CD4-positive, alpha-beta T cell (primary cell): ENCODE results near the gene RAB1B. TPM values are rescaled to one million over a fixed set of nuclear protein-coding genes. Genes with fewer than 3 reads are reported as not detected.

ENCODE experiments used
- ATAC-seq: fragments of 200-7000 bp; cut with Tn5 transposase; one replicate; pipeline ENCODE4 v1.10.0; 2022; ENCODE audit warnings: mild to moderate bottlenecking; ENCODE audit not compliant: poor library complexity
- CTCF ChIA-PET: fragments of 350-600 bp; sonication (Branson Sonifier 250); formaldehyde crosslinking; loops from one replicate; lab custom pipeline; 2021; ENCODE audit warnings: antibody characterized with exemption, inconsistent platforms; lab: Charles Lee
- POLR2A ChIA-PET: fragments of 350-600 bp; sonication (Branson Sonifier 250); formaldehyde crosslinking; loops from one replicate; lab custom pipeline; 2021; ENCODE audit warnings: antibody characterized with exemption, inconsistent platforms; lab: Charles Lee
- DNase-seq, 14 experiments: peaks; one replicate each; pipeline ENCODE4 v3.0.0-alpha.2; 2013 to 2020; ENCODE audit warnings: mixed read lengths in 2 of 14
- H3K27ac ChIP-seq, 2 donors: one replicate each; pipeline versions ENCODE4 v1.5.1 to v1.7.0; 2013; ENCODE audit warnings: low read length in 2 of 2, low read depth in 1 of 2, mild to moderate bottlenecking in 1 of 2
- H3K27me3 ChIP-seq, 2 experiments: 1 replicate in 1 of 2; 2 replicates in 1 of 2; pipeline versions ENCODE4 v1.6.1 to v1.7.0; 2013; ENCODE audit warnings: low read length in 2 of 2, control low read depth in 1 of 2, mild to moderate bottlenecking in 1 of 2, moderate library complexity in 1 of 2; ENCODE audit not compliant: insufficient read depth in 2 of 2, control insufficient read depth in 1 of 2
- H3K36me3 ChIP-seq: one replicate; pipeline ENCODE4 v1.6.1; 2013; ENCODE audit warnings: low read length, control low read depth; ENCODE audit not compliant: insufficient read depth
- H3K4me1 ChIP-seq: one replicate; pipeline ENCODE4 v1.6.1; 2013; ENCODE audit warnings: low read length, control low read depth; ENCODE audit not compliant: insufficient read depth
- H3K4me3 ChIP-seq: one replicate; pipeline ENCODE4 v1.5.1; 2013; ENCODE audit warnings: mild to moderate bottlenecking, low read length, moderate library complexity
- H3K9me3 ChIP-seq, 2 experiments: 1 replicate in 1 of 2; 2 replicates in 1 of 2; pipeline versions ENCODE4 v1.6.1 to v1.7.0; 2013; ENCODE audit warnings: low read length in 2 of 2, mild to moderate bottlenecking in 2 of 2, control low read depth in 1 of 2, moderate library complexity in 1 of 2; ENCODE audit not compliant: control insufficient read depth in 1 of 2, insufficient read depth in 1 of 2
- H3K27ac Mint-ChIP-seq: one replicate; pipeline ENCODE4 v1.8.0; 2020; ENCODE audit warnings: mixed read lengths
- H3K27me3 Mint-ChIP-seq: one replicate; pipeline ENCODE4 v1.8.0; 2021; ENCODE audit warnings: mixed read lengths
- H3K36me3 Mint-ChIP-seq: one replicate; pipeline ENCODE4 v1.8.0; 2021; ENCODE audit warnings: low read depth, mixed read lengths
- H3K4me1 Mint-ChIP-seq: one replicate; pipeline ENCODE4 v1.8.0; 2021; ENCODE audit warnings: low read depth, mixed read lengths
- H3K4me3 Mint-ChIP-seq: one replicate; pipeline ENCODE4 v1.8.0; 2020; ENCODE audit warnings: mild to moderate bottlenecking, mixed read lengths
- H3K9me3 Mint-ChIP-seq: one replicate; pipeline ENCODE4 v1.8.0; 2020; ENCODE audit warnings: mixed read lengths
- CTCF ChIP-seq: fragments of 200-600 bp; IDR thresholded peaks from one replicate; pipeline ENCODE4 v1.8.0; 2022; ENCODE audit warnings: antibody characterized with exemption, mild to moderate bottlenecking
- intact Hi-C, 2 experiments: fragments of 100-400 bp; cut with DNase I in 1 of 2; cut with micrococcal nuclease in 1 of 2; formaldehyde crosslinking; loops; one replicate each; pipeline versions ENCODE4 v1.15.1 to v1.9.0; 2023 to 2025; cut with DNase I, micrococcal nuclease
- total RNA-seq, 174 experiments: library from RNA in 2 of 174; stranded (reverse) in 2 of 174; gene quantifications; one replicate each; pipeline ENCODE4 v1.2.3 and lab custom pipeline; 2021 to 2026

The RAB1B gene
- total RNA-seq, 2 experiments from 2014 or later = 27.4 to 29.4 TPM

- Histone ChIP-seq H3K27ac (peak overlapping the region; percentile 80 to 94), H3K9me3 (no peaks in the 10 kb centered on the region), H3K36me3 (peaks cover 84% of the 10 kb centered on the region), H3K4me1 (peaks cover 15% of the 10 kb centered on the region), H3K4me3 (no peak overlapping the region), H3K27me3 (no peaks in the 10 kb centered on the region)
- ChIA-PET CTCF (interaction anchor here (1.0 to 5.2 kb wide), 15 partner anchors 15 to 431 kb away, joined by 3 to 54 read pairs (median 5); partner anchors contain the start of genes CNIH2 and YIF1A), POLR2A (interaction anchor here (0.8 to 2.6 kb wide), 4 partner anchors 39 to 106 kb away, joined by 3 to 12 read pairs (median 6); partner anchors contain the start of genes RAB1B and YIF1A)
- no peaks in the 10 kb centered on the region for H3K9me3 Mint-ChIP-seq
- DNase-seq (no peak), ATAC-seq (no peak)
- no peak for TF ChIP-seq CTCF
- no peak overlapping the region for H3K4me3 Mint-ChIP-seq
- no peaks in the 10 kb centered on the region for H3K27me3 Mint-ChIP-seq
- peaks cover 77% of the 10 kb centered on the region for H3K36me3 Mint-ChIP-seq
- peak overlapping the region; percentile 90 for H3K27ac Mint-ChIP-seq
- H3K4me1 Mint-ChIP-seq = peaks cover 7% of the 10 kb centered on the region
- intact Hi-C loops = loop anchor here (1.0 kb wide), 2 partner anchors 37 to 61 kb away; no protein-coding TSS in a partner anchor
Measured at GRCh38 chr11:66221726-66222236, 46.7 kb upstream of the RAB1B start.

- POLR2A ChIA-PET = interaction anchor here (0.6 to 2.6 kb wide), 7 partner anchors 13 to 107 kb away, joined by 3 to 12 read pairs (median 4); partner anchors contain the start of genes RAB1B and YIF1A
- CTCF ChIA-PET = interaction anchor here (0.6 to 5.2 kb wide), 21 partner anchors 15 to 522 kb away, joined by 3 to 54 read pairs (median 5); partner anchors contain the start of genes CNIH2 and YIF1A
- Mint-ChIP-seq H3K27me3 (no peaks in the 10 kb centered on the region), H3K27ac (peak overlapping the region; percentile 90), H3K4me1 (peaks cover 7% of the 10 kb centered on the region), H3K4me3 (no peak overlapping the region), H3K36me3 (peaks cover 77% of the 10 kb centered on the region), H3K9me3 (no peaks in the 10 kb centered on the region)
- H3K4me1 ChIP-seq = peaks cover 15% of the 10 kb centered on the region
- H3K4me3 ChIP-seq = no peak overlapping the region
- H3K36me3 ChIP-seq = peaks cover 79% of the 10 kb centered on the region
- peak; percentile 100 for TF ChIP-seq CTCF
- intact Hi-C loops = loop anchor here (1.0 kb wide), 2 partner anchors 36 to 60 kb away; no protein-coding TSS in a partner anchor
- peak overlapping the region; percentile 80 to 94 for H3K27ac ChIP-seq
- no peaks in the 10 kb centered on the region for H3K9me3 ChIP-seq
- ATAC-seq (peak; percentile 98), DNase-seq (peak; percentile 85 to 99 (median 90))
- no peaks in the 10 kb centered on the region for H3K27me3 ChIP-seq
Measured at GRCh38 chr11:66222358-66223149, 45.9 kb upstream of the RAB1B start.

GRCh38 chr11:66224226-66224855 is 44.1 kb upstream of the RAB1B start:
- no peak overlapping the region for H3K27ac Mint-ChIP-seq
- H3K27ac ChIP-seq = no peak overlapping the region
- H3K9me3 ChIP-seq = no peaks in the 10 kb centered on the region
- DNase-seq (no peak), ATAC-seq (no peak)
- CTCF ChIA-PET = interaction anchor here (0.6 to 5.2 kb wide), 2 partner anchors 17 to 58 kb away, joined by 3 to 54 read pairs; no protein-coding TSS in a partner anchor
- H3K36me3 ChIP-seq = peaks cover 74% of the 10 kb centered on the region
- intact Hi-C loops = no loop called here
- no peaks in the 10 kb centered on the region for H3K27me3 ChIP-seq
- H3K36me3 Mint-ChIP-seq = peaks cover 74% of the 10 kb centered on the region
- H3K9me3 Mint-ChIP-seq = no peaks in the 10 kb centered on the region
- POLR2A ChIA-PET = no interaction called here
- H3K4me1 Mint-ChIP-seq = peaks cover 7% of the 10 kb centered on the region
- TF ChIP-seq CTCF = no peak
- H3K4me3 ChIP-seq = no peak overlapping the region
- no peaks in the 10 kb centered on the region for H3K27me3 Mint-ChIP-seq
- no peak overlapping the region for H3K4me3 Mint-ChIP-seq
- H3K4me1 ChIP-seq = peaks cover 15% of the 10 kb centered on the region
